VCaP (cell line): ENCODE measurements around the gene TSNAXIP1.

Experiments used
- H3K27ac ChIP-seq: fragments of 450-650 bp; 2 replicates; pipeline ENCODE4 v1.5.1; 2017
- TF ChIP-seq, protein P1 (sequence below): fragments of 450-650 bp; conservative IDR thresholded peaks from 2 replicates; pipeline ENCODE4 v1.5.1; 2017; ENCODE audit warnings: mild to moderate bottlenecking, moderate library complexity

TSNAXIP1 gene, protein sequence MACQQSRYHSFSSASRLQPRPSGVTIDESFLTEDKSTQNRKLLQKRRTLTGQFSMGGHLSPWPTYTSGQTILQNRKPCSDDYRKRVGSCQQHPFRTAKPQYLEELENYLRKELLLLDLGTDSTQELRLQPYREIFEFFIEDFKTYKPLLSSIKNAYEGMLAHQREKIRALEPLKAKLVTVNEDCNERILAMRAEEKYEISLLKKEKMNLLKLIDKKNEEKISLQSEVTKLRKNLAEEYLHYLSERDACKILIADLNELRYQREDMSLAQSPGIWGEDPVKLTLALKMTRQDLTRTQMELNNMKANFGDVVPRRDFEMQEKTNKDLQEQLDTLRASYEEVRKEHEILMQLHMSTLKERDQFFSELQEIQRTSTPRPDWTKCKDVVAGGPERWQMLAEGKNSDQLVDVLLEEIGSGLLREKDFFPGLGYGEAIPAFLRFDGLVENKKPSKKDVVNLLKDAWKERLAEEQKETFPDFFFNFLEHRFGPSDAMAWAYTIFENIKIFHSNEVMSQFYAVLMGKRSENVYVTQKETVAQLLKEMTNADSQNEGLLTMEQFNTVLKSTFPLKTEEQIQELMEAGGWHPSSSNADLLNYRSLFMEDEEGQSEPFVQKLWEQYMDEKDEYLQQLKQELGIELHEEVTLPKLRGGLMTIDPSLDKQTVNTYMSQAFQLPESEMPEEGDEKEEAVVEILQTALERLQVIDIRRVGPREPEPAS

DNA sequence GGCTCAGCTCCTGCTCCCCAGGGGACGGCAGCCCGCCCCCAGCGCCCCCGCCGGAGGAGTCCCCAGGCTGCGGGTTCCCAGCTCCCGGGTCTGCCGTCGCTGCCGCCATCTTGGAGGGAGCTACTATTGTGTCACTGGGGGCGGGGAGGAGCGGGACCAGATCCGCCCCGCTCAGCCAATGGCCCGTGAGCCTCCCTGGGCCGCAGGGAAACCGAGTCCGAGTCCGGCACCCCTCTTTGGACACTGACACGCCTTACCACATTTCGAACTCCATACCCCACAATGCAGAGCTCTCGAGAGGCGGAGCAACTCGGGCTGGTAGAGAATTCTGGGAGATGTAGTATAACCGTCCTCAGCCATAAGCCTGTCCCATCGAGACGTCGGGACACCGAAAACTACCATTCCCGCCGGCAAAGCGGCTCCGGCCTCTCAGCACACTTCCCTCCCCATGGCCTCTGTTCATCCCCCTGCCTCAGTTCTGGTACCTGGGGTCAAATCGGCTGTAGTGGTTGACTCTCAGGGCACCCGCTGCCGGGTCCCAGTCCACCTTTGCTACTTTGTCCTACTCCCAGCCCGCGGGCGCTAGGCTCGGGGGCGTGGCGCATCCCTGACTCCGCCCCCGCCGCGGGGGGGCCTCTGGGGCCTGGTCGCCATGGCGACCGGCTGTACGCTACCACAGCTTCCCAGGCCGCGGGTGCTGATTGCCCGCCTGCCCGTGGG is at the start of gene TSNAXIP1, which contains the start of gene RANBP10:
TSNAXIP1 (plus strand) TSS at position 462 of the 720 bp plus-strand sequence. CDS start 261 bp downstream, outside the sequence.
RANBP10 (minus strand) TSS at position 133 of the 720 bp plus-strand sequence; CDS start at position 109, 24 bp downstream.
- TF ChIP-seq, protein P1, sequence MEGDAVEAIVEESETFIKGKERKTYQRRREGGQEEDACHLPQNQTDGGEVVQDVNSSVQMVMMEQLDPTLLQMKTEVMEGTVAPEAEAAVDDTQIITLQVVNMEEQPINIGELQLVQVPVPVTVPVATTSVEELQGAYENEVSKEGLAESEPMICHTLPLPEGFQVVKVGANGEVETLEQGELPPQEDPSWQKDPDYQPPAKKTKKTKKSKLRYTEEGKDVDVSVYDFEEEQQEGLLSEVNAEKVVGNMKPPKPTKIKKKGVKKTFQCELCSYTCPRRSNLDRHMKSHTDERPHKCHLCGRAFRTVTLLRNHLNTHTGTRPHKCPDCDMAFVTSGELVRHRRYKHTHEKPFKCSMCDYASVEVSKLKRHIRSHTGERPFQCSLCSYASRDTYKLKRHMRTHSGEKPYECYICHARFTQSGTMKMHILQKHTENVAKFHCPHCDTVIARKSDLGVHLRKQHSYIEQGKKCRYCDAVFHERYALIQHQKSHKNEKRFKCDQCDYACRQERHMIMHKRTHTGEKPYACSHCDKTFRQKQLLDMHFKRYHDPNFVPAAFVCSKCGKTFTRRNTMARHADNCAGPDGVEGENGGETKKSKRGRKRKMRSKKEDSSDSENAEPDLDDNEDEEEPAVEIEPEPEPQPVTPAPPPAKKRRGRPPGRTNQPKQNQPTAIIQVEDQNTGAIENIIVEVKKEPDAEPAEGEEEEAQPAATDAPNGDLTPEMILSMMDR: no peak
- H3K27ac ChIP-seq: peak within 1 kb of the TSS; percentile 76

DNA sequence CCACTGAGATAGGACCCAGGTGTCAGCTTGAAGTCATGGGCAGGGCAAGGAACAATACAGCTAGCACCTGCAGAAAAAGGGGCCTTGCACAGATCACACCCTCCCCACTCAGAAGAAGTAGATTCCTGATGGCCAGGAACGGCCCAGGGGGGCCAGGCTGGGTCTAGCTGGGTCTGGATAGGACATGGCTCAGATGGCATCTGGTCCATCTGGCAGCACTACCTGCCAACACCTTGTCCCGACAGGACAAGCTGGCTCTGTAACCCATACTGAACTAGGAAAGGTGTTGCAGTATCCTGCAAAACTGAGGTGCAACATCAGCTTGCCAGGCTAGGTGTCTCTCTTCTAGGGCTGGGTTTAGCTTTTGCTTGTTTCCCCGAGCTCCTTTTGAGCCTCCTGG is 48.7 kb upstream of the TSNAXIP1 start:
- peak overlapping the region; percentile 84 for H3K27ac ChIP-seq
- TF ChIP-seq, protein P1: no peak

DNA sequence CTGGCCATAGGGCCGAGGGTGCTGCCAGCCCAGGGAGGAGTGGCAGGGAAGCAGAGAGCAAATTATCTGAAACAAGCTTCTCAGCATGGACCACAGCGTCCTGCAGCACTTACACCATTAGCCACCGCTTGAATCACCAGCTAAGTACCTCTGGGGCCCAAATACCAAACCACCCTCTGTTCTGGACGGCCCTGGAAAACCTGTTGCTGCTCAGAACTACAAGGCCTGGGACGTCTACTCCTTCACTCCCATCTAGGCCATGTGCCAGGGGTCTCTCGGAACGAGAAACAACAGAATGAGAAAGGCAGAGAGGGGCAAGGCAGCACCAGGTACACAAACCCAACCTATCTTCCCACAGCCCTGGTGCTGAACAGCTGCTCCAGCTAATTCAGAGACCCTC is 47.7 kb upstream of the TSNAXIP1 start:
- TF ChIP-seq, protein P1: no peak
- peak overlapping the region; percentile 84 for H3K27ac ChIP-seq

DNA sequence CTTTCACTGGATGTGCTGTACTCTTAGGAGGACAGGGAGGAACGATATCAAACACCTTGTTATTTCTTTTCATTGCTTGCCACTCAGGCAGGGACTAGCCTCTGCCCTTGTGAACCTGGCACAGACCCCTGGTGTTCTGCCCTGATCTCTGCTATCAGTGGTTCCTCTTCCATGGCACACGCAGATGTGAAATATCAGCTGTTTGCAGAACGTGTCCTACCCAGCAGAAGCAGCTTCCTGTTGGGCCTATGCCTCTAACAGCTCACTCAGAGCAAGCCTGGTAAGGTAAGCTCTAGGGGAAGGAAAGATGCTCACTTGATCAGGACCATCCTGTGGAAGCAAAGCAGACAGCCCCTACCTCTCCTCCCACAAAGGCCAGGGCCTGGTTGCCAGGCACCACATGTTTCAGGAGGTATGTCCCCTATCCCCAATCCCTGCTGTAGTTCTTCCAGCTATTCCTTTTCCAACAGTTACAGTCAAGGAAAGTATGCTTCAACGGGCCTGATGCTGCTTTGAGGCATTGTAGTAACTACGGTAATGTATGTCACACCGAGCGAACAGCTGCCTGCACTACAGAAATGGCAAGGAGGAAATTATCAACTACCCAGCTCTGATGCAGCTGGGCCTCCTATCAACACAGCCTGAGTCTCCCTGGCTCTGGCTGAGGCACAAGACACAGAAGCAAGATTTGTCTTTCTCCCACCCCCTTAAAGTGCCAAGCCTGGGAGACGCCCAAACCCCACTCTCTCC is 46.3 kb upstream of the TSNAXIP1 start:
- TF ChIP-seq, protein P1: no peak

DNA sequence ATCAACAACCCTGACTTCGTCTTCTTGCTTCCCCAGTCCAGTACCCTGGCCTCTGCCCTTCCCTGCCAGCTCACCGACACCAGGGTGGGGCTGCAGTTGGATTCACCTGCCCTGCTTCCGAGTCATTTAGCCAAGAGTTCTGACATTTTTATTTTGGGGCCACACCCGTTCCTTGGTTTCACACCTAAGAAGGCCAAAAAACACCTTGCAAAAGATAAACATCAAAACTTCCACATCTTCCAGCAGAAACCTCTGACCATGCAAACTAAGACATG is 45.8 kb upstream of the TSNAXIP1 start:
- peak overlapping the region; percentile 84 for H3K27ac ChIP-seq
- TF ChIP-seq, protein P1: no peak

More for the DNA sequence above, 46.3 kb upstream of the TSNAXIP1 start:
- H3K27ac ChIP-seq: peak overlapping the region; percentile 84

DNA sequence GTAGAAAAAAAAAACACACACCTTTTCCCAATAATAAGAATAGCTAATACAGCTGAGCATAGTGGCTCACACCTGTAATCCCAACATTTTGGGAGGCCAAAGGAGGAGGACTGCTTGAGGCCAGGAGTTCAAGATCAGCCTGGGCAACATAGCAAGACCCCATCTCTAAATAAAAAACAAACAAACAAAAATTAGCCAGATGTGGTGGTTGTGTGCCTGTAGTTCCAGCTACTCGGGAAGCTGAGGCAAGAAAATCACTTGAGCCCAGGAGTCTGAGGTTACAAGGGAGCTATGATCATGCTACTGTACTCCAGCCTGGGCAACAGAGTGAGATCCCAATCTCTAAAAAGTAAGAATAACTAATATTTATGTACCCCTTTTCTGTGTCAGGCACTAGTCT is 44.8 kb upstream of the TSNAXIP1 start:
- TF ChIP-seq, protein P1: no peak
- H3K27ac ChIP-seq: peak overlapping the region; percentile 84
